Lower leg skin (tissue), 3 donors: ENCODE measurements around the gene OGG1.

Experiments used
- POLR2A ChIP-seq, 2 donors: fragments of 450-650 bp; IDR thresholded peaks; one replicate each; pipeline ENCODE4 v1.6.1; 2016 to 2017; ENCODE audit warnings: antibody characterized with exemption in 2 of 2, mild to moderate bottlenecking in 1 of 2, moderate library complexity in 1 of 2
- TF ChIP-seq, protein P1 (sequence below), 3 donors: fragments of 450-650 bp; IDR thresholded peaks; one replicate each; pipeline ENCODE4 v1.5.1; 2016; ENCODE audit warnings: antibody characterized with exemption in 3 of 3, mild to moderate bottlenecking in 3 of 3, moderate library complexity in 2 of 3

DNA sequence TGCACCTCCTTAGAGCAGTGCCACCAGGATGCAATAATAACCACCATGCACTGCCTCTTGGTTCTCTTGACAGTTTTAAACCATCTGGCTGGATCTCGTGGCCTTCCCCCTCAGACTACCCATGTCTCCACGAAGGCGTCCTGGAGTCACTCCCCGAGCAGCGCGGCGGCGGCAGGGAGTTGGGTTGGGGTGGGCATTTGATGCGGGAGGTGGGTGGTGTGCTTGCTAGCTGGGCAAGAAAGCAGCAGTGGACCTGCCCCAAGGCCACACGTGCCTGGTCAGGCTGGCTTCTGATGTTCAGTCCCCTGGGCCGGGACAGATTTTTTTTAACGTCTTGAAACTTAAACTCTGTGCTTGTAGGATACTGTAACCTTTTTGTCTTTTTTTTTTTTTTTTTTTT, 56.4 kb downstream of the OGG1 start:
- TF ChIP-seq, protein P1, sequence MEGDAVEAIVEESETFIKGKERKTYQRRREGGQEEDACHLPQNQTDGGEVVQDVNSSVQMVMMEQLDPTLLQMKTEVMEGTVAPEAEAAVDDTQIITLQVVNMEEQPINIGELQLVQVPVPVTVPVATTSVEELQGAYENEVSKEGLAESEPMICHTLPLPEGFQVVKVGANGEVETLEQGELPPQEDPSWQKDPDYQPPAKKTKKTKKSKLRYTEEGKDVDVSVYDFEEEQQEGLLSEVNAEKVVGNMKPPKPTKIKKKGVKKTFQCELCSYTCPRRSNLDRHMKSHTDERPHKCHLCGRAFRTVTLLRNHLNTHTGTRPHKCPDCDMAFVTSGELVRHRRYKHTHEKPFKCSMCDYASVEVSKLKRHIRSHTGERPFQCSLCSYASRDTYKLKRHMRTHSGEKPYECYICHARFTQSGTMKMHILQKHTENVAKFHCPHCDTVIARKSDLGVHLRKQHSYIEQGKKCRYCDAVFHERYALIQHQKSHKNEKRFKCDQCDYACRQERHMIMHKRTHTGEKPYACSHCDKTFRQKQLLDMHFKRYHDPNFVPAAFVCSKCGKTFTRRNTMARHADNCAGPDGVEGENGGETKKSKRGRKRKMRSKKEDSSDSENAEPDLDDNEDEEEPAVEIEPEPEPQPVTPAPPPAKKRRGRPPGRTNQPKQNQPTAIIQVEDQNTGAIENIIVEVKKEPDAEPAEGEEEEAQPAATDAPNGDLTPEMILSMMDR (IDR thresholded peaks at IDR 0.05), result no peak
- no peak for TF ChIP-seq POLR2A (IDR thresholded peaks at IDR 0.05)
